GM12874 (cell line): Measurements from ENCODE around the gene SLC51B.

Experiments used
- TF ChIP-seq, protein P1 (sequence below): IDR thresholded peaks from 2 replicates; pipeline ENCODE4 v1.5.1; 2011; ENCODE audit warnings: low read depth, mild to moderate bottlenecking, control low read depth, low read length, moderate library complexity; ENCODE audit not compliant: insufficient read depth

SLC51B gene

DNA sequence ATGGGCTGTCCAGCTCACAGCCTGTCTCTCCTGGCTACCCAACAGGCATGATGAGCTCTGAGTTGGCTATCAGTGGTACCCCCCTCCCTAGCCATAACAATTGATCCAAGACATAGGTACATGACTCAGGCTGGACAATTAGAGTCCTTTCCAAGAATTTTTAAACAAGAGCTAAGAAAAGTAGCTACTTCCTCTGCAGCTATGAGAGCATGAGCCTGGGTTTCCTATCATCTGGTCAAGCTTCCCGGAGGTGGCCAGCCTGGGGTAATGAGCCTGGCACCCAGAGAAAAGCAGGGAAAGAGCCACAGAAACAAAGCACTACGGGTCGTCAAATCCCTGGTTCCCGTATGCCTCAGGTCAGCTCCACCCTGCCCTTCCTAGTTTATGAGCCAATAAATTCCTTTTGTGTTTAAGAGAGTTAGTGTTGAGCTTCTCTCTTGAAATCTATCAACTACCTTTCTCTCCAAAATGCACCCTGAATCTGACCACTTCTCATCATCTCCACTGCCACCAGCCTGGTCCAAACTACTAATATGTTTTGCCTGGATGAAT lies 2.3 kb upstream of the SLC51B start:
- TF ChIP-seq, protein P1, sequence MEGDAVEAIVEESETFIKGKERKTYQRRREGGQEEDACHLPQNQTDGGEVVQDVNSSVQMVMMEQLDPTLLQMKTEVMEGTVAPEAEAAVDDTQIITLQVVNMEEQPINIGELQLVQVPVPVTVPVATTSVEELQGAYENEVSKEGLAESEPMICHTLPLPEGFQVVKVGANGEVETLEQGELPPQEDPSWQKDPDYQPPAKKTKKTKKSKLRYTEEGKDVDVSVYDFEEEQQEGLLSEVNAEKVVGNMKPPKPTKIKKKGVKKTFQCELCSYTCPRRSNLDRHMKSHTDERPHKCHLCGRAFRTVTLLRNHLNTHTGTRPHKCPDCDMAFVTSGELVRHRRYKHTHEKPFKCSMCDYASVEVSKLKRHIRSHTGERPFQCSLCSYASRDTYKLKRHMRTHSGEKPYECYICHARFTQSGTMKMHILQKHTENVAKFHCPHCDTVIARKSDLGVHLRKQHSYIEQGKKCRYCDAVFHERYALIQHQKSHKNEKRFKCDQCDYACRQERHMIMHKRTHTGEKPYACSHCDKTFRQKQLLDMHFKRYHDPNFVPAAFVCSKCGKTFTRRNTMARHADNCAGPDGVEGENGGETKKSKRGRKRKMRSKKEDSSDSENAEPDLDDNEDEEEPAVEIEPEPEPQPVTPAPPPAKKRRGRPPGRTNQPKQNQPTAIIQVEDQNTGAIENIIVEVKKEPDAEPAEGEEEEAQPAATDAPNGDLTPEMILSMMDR: no peak

DNA sequence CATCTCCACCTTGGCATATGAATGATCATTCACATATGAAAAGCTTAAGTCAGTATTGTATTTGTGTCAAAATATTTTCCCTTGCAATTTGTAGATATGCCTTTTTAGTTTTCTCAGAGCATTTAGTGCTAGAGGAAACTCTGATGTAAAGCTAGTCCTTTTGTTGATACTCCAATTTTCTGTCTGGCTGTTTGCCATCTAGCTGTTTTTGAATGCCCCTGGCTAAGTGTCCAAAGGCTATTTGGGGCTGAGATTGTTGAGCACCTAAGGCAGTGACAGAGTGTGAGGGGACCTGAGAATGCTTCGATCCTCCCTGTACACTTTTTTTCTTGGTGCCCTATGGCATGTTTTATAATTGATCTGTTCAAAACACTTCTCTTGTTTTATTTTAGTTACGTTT lies 3.1 kb downstream of the SLC51B start:
- TF ChIP-seq, protein P1: no peak

DNA sequence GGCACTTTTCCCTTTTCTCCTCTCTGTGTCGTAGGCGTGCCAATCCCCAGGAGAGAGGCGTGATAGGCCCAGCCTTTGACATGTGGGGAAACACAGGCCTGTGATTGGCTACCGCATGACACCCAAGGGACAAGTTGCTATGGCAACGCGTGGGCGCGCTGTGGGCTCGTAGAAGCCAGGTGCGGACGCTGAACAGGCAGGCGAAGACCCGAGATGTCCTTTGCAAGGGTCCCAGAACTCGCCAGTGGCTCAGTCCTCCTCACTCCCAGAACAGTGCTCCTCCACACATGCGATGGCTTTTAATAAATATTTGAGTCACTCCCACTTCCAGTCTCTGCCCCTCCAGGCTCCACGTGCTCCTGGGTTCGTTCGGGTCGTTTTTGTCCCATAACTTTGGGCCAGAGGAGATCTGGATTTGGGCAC lies 4.2 kb downstream of the SLC51B start:
- TF ChIP-seq, protein P1: no peak

DNA sequence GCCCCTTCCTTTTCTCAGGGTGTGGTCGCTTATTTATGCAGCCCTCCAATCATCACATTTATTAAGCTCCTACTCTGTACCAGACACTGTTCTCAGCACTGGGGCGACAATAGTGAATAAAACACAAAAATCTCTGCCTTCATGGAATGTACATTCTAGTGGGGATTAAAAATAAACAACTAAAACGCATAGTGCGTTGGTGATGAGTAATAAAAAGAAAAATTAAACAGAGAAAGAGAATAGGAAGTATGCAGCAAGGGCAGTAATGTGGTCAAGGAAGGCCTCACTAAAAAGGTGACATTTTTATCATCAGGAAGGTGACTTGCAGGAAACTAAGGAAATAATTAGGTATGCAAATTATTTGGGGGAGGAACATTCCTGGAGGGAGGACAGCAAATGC lies 5.1 kb downstream of the SLC51B start:
- TF ChIP-seq, protein P1: no peak

DNA sequence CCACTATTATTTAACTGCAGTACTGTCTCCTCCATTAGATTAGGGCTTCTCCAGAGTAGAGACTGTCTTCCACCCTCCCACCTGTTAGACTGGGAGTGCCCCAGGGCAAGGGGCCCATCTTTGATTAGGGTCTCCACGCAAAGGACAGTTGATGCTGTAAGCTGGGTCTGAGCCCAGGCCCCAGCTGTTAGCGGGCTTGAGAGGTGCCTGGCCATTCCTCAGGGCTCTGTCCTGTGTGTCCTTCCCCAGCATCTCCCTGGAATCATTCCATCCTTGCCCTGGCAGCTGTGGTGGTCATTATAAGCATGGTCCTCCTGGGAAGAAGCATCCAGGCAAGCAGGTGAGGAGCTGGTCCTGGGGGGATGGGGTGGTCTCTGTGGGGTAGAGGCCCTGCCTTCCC lies 6.1 kb downstream of the SLC51B start:
- TF ChIP-seq, protein P1: no peak

DNA sequence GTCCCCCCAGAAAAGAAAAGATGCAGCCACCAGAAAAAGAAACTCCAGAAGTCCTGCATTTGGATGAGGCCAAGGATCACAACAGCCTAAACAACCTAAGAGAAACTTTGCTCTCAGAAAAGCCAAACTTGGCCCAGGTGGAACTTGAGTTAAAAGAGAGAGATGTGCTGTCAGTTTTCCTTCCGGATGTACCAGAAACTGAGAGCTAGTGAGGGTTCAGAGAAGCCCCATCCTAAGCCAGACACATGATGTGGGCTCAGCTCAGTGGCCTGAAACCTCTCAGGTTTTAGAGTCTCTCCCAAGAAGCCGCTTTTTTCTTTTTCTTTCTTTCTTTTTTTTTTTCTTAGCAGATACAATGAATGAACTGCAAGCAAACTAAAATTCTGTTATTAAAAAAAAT lies 7.8 kb downstream of the SLC51B start:
- TF ChIP-seq, protein P1: no peak

DNA sequence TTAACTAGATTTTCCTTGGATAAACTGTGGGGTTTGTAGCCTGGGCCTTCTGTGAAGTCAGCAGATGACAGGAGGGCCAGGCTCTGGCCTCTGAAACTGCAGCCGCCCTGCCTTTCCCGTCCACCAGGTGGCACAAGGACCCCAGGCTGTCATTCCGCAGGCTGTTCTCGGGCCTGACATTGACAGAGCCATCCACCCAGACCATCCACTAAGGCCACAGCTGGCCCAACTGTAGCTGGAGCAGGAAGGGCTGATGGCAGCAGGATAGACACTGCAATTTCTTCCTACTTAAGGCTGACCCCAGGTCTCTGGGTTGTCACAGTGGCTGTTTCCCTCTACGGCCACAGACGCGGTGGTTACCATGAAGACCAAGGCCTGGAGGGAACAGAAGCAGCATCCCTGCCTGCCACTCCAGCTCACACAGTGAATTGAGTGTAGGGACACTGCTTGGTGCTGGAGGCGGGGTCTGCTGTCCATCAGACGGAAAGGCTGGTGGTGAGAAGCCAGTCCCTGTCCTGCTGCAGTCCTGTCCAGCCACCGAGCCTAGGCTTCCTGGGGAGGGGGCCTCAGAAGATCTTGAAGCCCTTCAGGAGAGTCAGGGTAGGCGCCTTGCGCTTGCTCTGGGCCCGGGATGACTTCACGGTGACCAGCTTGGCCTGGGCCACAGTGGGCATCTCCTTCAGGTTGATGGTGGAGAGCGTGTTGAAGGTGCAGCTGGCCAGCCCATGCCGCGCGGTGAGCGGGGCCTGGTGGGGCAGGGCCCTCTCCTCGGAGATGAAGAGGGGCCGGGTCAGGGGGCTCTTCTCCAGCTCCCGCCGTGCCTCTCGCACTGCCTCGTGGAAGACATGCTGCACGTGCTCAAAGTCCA lies 9.4 kb downstream of the SLC51B start:
- TF ChIP-seq, protein P1: peak; percentile 90
